NCI-H1694 treated with DMSO at 0.1 percent for 48 hours (cell line): Measurements from ENCODE around the gene DCLK1.

Source experiments
- DNase-seq: peaks from one replicate; lab custom pipeline; 2025; lab: John Stamatoyannopoulos, UW

Gene DCLK1

GRCh38 chr13:35826626-35827254, 304.4 kb downstream of the DCLK1 start:
- DNase-seq = no peak

- no peak for DNase-seq
Observed at GRCh38 chr13:35824825-35825224, 306.4 kb downstream of the DCLK1 start.

GRCh38 chr13:35824395-35824794, 306.8 kb downstream of the DCLK1 start:
- DNase-seq = no peak

GRCh38 chr13:35822666-35823065, 308.5 kb downstream of the DCLK1 start:
- DNase-seq = no peak

GRCh38 chr13:35818633-35819067, 312.5 kb downstream of the DCLK1 start:
- DNase-seq = peak; percentile 64

- no peak for DNase-seq
Observed at GRCh38 chr13:35817642-35818607, 313.3 kb downstream of the DCLK1 start.

- peak; percentile 35 for DNase-seq
Observed at GRCh38 chr13:35814605-35815011, 316.6 kb downstream of the DCLK1 start.

GRCh38 chr13:35812736-35813135, 318.4 kb downstream of the DCLK1 start:
- DNase-seq = no peak

- DNase-seq = no peak
Observed at GRCh38 chr13:35810321-35810720, 320.9 kb downstream of the DCLK1 start.

- DNase-seq = no peak
Observed at GRCh38 chr13:35808846-35809245, 322.3 kb downstream of the DCLK1 start.

GRCh38 chr13:35804901-35805300, 326.3 kb downstream of the DCLK1 start:
- no peak for DNase-seq

GRCh38 chr13:35797991-35798390, 333.2 kb downstream of the DCLK1 start:
- no peak for DNase-seq

- no peak for DNase-seq
Observed at GRCh38 chr13:35797244-35797643, 333.9 kb downstream of the DCLK1 start.

GRCh38 chr13:35796623-35797022, 334.6 kb downstream of the DCLK1 start:
- no peak for DNase-seq

- no peak for DNase-seq
Observed at GRCh38 chr13:35794734-35795389, 336.3 kb downstream of the DCLK1 start.

- DNase-seq = no peak
Observed at GRCh38 chr13:35793823-35794222, 337.4 kb downstream of the DCLK1 start.

- DNase-seq = no peak
Observed at GRCh38 chr13:35792911-35793310, 338.3 kb downstream of the DCLK1 start.

GRCh38 chr13:35792021-35792420, 339.2 kb downstream of the DCLK1 start:
- no peak for DNase-seq

- peak; percentile 8 for DNase-seq
Observed at GRCh38 chr13:35791184-35791851, 339.9 kb downstream of the DCLK1 start.

- DNase-seq = peak; percentile 83
Observed at GRCh38 chr13:35789335-35790165, 341.6 kb downstream of the DCLK1 start.

- peak; percentile 94 for DNase-seq
Observed at GRCh38 chr13:35787937-35788336, 343.2 kb downstream of the DCLK1 start.
